Kidney (tissue), 14 donors: ENCODE data around the gene PCSK2. TPM values are rescaled to one million over a fixed set of nuclear protein-coding genes. Genes with fewer than 3 reads are reported as not detected.

Experiments
- DNase-seq, 5 donors: peaks; one replicate each; pipeline ENCODE4 v3.0.0-alpha.2; 2013 to 2020
- FAIRE-seq: peaks from 2 replicates; lab custom pipeline; 2012; peaks lifted over from hg19 to GRCh38; lab: Jason Lieb, UNC
- H3K27ac ChIP-seq, 2 donors: one replicate each; pipeline ENCODE4 v1.7.0; 2013; ENCODE audit warnings: low read depth in 2 of 2, low read length in 2 of 2, inconsistent platforms in 1 of 2
- H3K27me3 ChIP-seq: one replicate; pipeline ENCODE4 v1.7.1; 2013; ENCODE audit warnings: low read length, inconsistent platforms; ENCODE audit not compliant: control insufficient read depth, insufficient read depth
- H3K36me3 ChIP-seq, 3 donors: one replicate each; pipeline versions ENCODE4 v1.7.0 to v1.7.1; 2013; ENCODE audit warnings: low read length in 3 of 3, control low read depth in 1 of 3, inconsistent platforms in 1 of 3; ENCODE audit not compliant: insufficient read depth in 3 of 3, control insufficient read depth in 2 of 3
- H3K4me1 ChIP-seq, 3 donors: one replicate each; pipeline versions ENCODE4 v1.7.0 to v1.7.1; 2013; ENCODE audit warnings: low read length in 3 of 3, inconsistent platforms in 1 of 3, low read depth in 1 of 3; ENCODE audit not compliant: control insufficient read depth in 2 of 3, insufficient read depth in 2 of 3
- H3K4me3 ChIP-seq, 3 donors: one replicate each; pipeline versions ENCODE4 v1.7.0 to v1.8.1; 2013; ENCODE audit warnings: low read length in 3 of 3, control low read depth in 1 of 3, inconsistent platforms in 1 of 3
- H3K9ac ChIP-seq, 3 donors: one replicate each; pipeline versions ENCODE4 v1.7.0 to v1.7.1; 2013; ENCODE audit warnings: low read length in 3 of 3, control low read depth in 1 of 3, inconsistent platforms in 1 of 3
- H3K9me3 ChIP-seq, 3 donors: one replicate each; pipeline versions ENCODE4 v1.7.0 to v1.7.1; 2013; ENCODE audit warnings: low read length in 3 of 3, control low read depth in 1 of 3, inconsistent platforms in 1 of 3; ENCODE audit not compliant: control insufficient read depth in 2 of 3, insufficient read depth in 1 of 3
- intact Hi-C: fragments of 100-400 bp; cut with DNase I; formaldehyde crosslinking; loops from one replicate; pipeline ENCODE4 v1.11.1; 2022
- polyA plus RNA-seq: library from polyadenylated mRNA; stranded (reverse); fragments of 350-450 nt; fragmentation: Illumina TruSeq; extraction: RNeasy Lipid Tissue Mini Kit (QIAGEN cat#74804); gene quantifications from one replicate; pipeline ENCODE4 v1.2.3, GENCODE V29; 2014; ENCODE audit warnings: low read depth, low replicate concordance; ENCODE audit not compliant: insufficient read depth
- total RNA-seq: library from RNA; stranded (reverse); fragmentation: NEBNext Ultra II Directional; extraction: Animal tissue kit (Norgen Biotek cat#: 25700); gene quantifications from one replicate; pipeline ENCODE4 v1.2.1, GENCODE V29; 2021
- TF ChIP-seq, protein P1 (sequence below): IDR thresholded peaks from 3 replicates; pipeline ENCODE4 v1.5.1; 2012; ENCODE audit warnings: mild to moderate bottlenecking, moderate library complexity, borderline replicate concordance; ENCODE audit not compliant: insufficient read depth; ENCODE audit errors: extremely low read depth
- donor health status: control.
- donor health status: control.
- donor health status: control.
- donor health status: control.
- donor health status: control.
- donor health status: DM: yes; HTN: yes; CAD: no.
- donor health status: Normal renal cell carcinoma (clear cell type).

PCSK2 gene
- total and polyA plus RNA-seq, 2 donors from 2014 or later = 0.22 to 0.54 TPM

DNA sequence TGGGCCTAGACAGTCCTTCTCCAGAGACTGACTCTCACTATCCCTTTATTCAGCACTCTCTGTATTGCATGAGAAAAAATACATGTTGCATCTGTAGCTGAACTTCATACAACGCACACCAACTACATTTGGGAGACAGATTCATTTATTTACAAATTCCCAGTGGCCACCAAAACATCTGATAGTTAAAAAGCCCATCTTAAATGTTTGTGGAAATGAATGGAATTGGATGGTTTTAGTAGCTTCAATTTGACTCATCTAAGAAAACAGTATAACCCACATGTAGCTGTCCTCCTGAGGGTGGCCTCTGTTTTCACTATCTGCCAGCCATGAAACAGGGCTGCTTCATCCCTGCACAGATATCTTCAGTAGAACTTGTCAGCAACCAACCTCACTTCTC is 116.3 kb downstream of the PCSK2 start:
- DNase-seq = no peak
- no peaks in the 10 kb centered on the region for H3K27me3 ChIP-seq
- no peak overlapping the region for H3K4me3 ChIP-seq
- TF ChIP-seq, protein P1, sequence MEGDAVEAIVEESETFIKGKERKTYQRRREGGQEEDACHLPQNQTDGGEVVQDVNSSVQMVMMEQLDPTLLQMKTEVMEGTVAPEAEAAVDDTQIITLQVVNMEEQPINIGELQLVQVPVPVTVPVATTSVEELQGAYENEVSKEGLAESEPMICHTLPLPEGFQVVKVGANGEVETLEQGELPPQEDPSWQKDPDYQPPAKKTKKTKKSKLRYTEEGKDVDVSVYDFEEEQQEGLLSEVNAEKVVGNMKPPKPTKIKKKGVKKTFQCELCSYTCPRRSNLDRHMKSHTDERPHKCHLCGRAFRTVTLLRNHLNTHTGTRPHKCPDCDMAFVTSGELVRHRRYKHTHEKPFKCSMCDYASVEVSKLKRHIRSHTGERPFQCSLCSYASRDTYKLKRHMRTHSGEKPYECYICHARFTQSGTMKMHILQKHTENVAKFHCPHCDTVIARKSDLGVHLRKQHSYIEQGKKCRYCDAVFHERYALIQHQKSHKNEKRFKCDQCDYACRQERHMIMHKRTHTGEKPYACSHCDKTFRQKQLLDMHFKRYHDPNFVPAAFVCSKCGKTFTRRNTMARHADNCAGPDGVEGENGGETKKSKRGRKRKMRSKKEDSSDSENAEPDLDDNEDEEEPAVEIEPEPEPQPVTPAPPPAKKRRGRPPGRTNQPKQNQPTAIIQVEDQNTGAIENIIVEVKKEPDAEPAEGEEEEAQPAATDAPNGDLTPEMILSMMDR = no peak
- H3K27ac ChIP-seq = no peak overlapping the region
- no peaks in the 10 kb centered on the region for H3K9me3 ChIP-seq
- no peaks in the 10 kb centered on the region for H3K36me3 ChIP-seq
- no peak for FAIRE-seq
- H3K9ac ChIP-seq = no peak overlapping the region
- intact Hi-C loops = no loop called here
- H3K4me1 ChIP-seq = no peaks in the 10 kb centered on the region

DNA sequence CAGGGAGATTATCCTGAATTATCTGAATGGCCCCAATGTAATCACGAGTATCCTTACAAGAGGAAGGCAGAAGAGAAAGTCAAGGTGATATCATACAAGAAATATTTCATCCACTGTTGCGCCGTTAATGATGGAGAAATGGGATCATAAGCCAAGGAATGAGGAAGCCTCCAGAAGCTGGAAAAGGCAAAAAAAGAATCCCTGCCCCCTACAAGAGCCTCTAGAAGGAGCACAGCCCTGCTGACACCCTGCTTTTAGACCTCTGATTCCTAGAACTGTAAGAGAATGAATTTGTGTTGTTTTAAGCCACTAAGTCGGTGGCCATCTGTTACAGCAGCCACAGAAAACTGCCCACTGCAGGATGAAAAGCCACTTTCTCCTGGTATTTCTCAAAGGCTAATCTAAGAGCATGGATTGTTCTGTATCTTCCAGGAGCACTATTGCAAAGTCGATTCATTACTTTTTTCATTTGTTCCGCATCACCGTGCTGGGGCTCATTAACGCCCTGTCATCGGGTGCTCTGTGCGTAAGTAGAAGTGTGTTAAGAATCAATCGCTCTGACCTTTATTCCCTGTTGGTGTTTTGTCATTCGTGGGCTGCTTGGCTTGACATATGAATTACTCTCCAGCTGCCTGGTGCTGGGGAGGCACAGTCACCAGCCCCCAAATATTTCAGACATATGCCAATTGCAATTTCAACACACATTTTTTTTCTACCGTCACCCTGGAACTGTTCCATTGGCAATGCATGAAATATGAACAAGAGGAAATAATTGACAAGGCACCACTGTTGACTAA is 117.0 kb downstream of the PCSK2 start:
- intact Hi-C loops = no loop called here
- FAIRE-seq (no peak), DNase-seq (no peak)
- no peak overlapping the region for H3K9ac ChIP-seq
- H3K4me1 ChIP-seq = no peaks in the 10 kb centered on the region
- H3K27me3 ChIP-seq = no peaks in the 10 kb centered on the region
- H3K36me3 ChIP-seq = no peaks in the 10 kb centered on the region
- H3K4me3 ChIP-seq = no peak overlapping the region
- no peak overlapping the region for H3K27ac ChIP-seq
- no peaks in the 10 kb centered on the region for H3K9me3 ChIP-seq
- TF ChIP-seq, protein P1 = no peak

DNA sequence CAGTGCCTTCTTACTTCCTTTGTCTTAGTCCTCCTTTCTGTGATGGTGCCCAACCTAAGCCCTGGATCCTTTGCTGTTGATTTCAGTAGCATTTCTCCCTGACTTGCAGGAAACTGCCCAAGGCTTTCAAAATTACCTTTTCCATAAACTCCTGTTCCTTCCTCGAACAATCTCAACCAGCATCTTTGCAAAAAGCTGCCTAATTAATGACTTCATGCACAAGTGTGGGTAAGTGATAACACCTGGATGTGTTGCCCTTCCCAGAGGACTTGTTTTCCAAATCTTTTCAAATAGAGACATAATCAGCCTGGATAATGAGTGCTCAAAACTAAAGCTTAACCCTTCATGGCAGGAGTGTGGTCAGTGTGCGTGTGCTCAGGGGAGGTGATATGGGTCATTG is 118.0 kb downstream of the PCSK2 start:
- TF ChIP-seq, protein P1 = no peak
- no peaks in the 10 kb centered on the region for H3K4me1 ChIP-seq
- no peak for FAIRE-seq
- DNase-seq = no peak
- no peak overlapping the region for H3K27ac ChIP-seq
- H3K27me3 ChIP-seq = no peaks in the 10 kb centered on the region
- intact Hi-C loops = no loop called here
- no peaks in the 10 kb centered on the region for H3K36me3 ChIP-seq
- H3K4me3 ChIP-seq = no peak overlapping the region
- H3K9ac ChIP-seq = no peak overlapping the region
- H3K9me3 ChIP-seq = no peaks in the 10 kb centered on the region
